PC-3 (cell line): ENCODE data around the gene KCNN1.

Source experiments
- CTCF ChIP-seq: fragments of 300-600 bp; sonication (generic); conservative IDR thresholded peaks from 2 replicates; pipeline ENCODE4 v1.5.1; 2017; ENCODE audit warnings: antibody characterized with exemption, low read depth, mild to moderate bottlenecking, low read length
- EZH2 ChIP-seq: fragments of 300-600 bp; sonication (generic); IDR thresholded peaks from one replicate; pipeline ENCODE4 v1.6.1; 2017; ENCODE audit warnings: antibody characterized with exemption, mild to moderate bottlenecking, low read length; ENCODE audit not compliant: unreplicated experiment

GRCh38 chr19:17972230-17972629 is 5.3 kb downstream of the KCNN1 start:
- TF ChIP-seq CTCF (no peak), EZH2 (no peak)
